SK-N-MC (cell line): ENCODE results near the gene TMEM259.

Experiments
- EZH2 ChIP-seq: fragments of 200-600 bp; sonication (generic); IDR thresholded peaks from one replicate; pipeline ENCODE4 v1.6.1; 2017; ENCODE audit warnings: antibody characterized with exemption
- POLR2AphosphoS5 ChIP-seq: IDR thresholded peaks from 2 replicates; pipeline ENCODE4 v1.6.1; 2012; ENCODE audit warnings: mild to moderate bottlenecking, low read depth, low read length, borderline replicate concordance

DNA sequence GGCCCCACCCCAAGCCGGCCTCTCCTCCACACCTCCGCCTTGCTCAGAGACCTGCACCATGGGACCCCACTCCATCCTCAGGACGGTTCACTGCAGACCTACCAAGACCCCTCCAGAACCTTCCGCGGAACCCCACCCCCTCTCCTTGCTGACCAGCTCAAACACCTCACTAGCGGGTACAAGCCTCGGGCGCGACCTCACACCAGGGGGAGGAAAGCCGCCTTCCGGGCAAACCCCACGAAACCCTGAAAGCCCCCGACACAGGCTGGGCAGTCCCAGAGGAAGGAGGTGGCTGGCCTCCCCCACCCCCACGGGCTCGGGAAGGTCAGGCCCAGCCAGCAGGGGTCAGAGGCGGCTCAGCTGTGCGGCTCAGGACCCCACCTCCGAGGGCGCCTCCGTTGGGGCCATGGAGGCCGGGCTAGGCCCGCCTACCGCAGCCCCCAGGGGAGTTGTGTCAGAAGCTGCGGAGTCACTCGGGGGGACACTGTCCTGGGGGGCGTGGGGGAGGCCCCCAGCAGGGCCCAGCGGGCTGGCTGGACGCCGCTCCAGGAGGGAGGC, 10.9 kb downstream of the TMEM259 start:
- TF ChIP-seq POLR2AphosphoS5 (no peak), EZH2 (no peak)
